MCF 10A (cell line): ENCODE data around the gene TTLL13. TPM values are rescaled to one million over a fixed set of nuclear protein-coding genes. Genes with fewer than 3 reads are reported as not detected.
"Not testable (repeated sequence)": the region's sequence is repeated elsewhere in the genome, so short reads cannot be mapped to it uniquely, and the experiment has no call there.

Experiments
- BruUV-seq: library from RNA; stranded (reverse); fragments of 400-500 nt; replicated peaks from 2 replicates; lab custom pipeline; 2021; lab: Mats Ljungman, UMichigan
- CTCF ChIA-PET: fragments of 300-600 bp; sonication (Branson Sonifier 250); formaldehyde crosslinking; extraction: SDS; loops from one replicate; lab custom pipeline; 2021; ENCODE audit warnings: antibody characterized with exemption, inconsistent platforms; lab: Yijun Ruan, JAX
- POLR2A ChIA-PET: fragments of 300-600, 350-650 bp; sonication (Branson Sonifier 250); formaldehyde crosslinking; extraction: SDS; loops from one replicate; lab custom pipeline; 2020; ENCODE audit warnings: antibody characterized with exemption, inconsistent platforms; lab: Yijun Ruan, JAX
- DNase-seq: peaks from one replicate; pipeline ENCODE4 v3.0.0-alpha.2; 2018; ENCODE audit not compliant: unreplicated experiment
- H3K27ac Mint-ChIP-seq: one replicate; pipeline ENCODE4 v1.8.0; 2022; ENCODE audit warnings: mild to moderate bottlenecking, low read depth, mixed read lengths; ENCODE audit not compliant: unreplicated experiment
- H3K27me3 Mint-ChIP-seq: one replicate; pipeline ENCODE4 v1.8.0; 2022; ENCODE audit warnings: mixed read lengths; ENCODE audit not compliant: insufficient read depth, unreplicated experiment
- H3K36me3 Mint-ChIP-seq: one replicate; pipeline ENCODE4 v1.8.0; 2022; ENCODE audit warnings: mild to moderate bottlenecking, moderate library complexity, mixed read lengths; ENCODE audit not compliant: insufficient read depth, unreplicated experiment
- H3K4me1 Mint-ChIP-seq: one replicate; pipeline ENCODE4 v1.8.0; 2022; ENCODE audit warnings: mixed read lengths; ENCODE audit not compliant: insufficient read depth, unreplicated experiment
- H3K4me3 Mint-ChIP-seq: one replicate; pipeline ENCODE4 v1.8.0; 2022; ENCODE audit warnings: mild to moderate bottlenecking, moderate library complexity, mixed read lengths; ENCODE audit not compliant: unreplicated experiment
- H3K9me3 Mint-ChIP-seq: one replicate; pipeline ENCODE4 v1.8.0; 2022; ENCODE audit warnings: mixed read lengths; ENCODE audit not compliant: unreplicated experiment
- CTCF ChIP-seq: fragments of 200-600 bp; IDR thresholded peaks from one replicate; pipeline ENCODE4 v1.8.0; 2022; ENCODE audit warnings: antibody characterized with exemption, mild to moderate bottlenecking; ENCODE audit not compliant: unreplicated experiment
- intact Hi-C: fragments of 100-400 bp; cut with micrococcal nuclease; formaldehyde crosslinking; loops from 2 replicates; pipeline ENCODE4 v1.14.1; 2022
- total RNA-seq: library from RNA; stranded (reverse); gene quantifications from 2 replicates; pipeline ENCODE4 v1.2.3, GENCODE V29; 2022

TTLL13 gene
- total RNA-seq, 1 experiment from 2014 or later = not detected

GRCh38 chr15:90257776-90258175 lies 8.4 kb downstream of the TTLL13 start:
- no peak for DNase-seq
- Mint-ChIP-seq H3K4me1 (peaks cover 9% of the 10 kb centered on the region), H3K27me3 (no peaks in the 10 kb centered on the region), H3K36me3 (no peaks in the 10 kb centered on the region), H3K4me3 (no peak overlapping the region), H3K9me3 (no peaks in the 10 kb centered on the region), H3K27ac (no peak overlapping the region)
- intact Hi-C loops = no loop called here
- TF ChIP-seq CTCF = no peak
- no TSS peak for BruUV-seq
- POLR2A ChIA-PET = interaction anchor here (1.0 kb wide), 1 partner anchor 10 kb away, joined by 3 read pairs; no protein-coding TSS in a partner anchor
- CTCF ChIA-PET = interaction anchor here (0.6 kb wide), 1 partner anchor 1013 kb away, joined by 4 read pairs; no protein-coding TSS in a partner anchor

- ChIA-PET POLR2A (interaction anchor here (0.6 to 1.1 kb wide), 2 partner anchors 10 to 47 kb away, joined by 3 read pairs; partner anchors contain the start of gene TTLL13), CTCF (no interaction called here)
- Mint-ChIP-seq H3K27ac (no peak overlapping the region), H3K27me3 (no peaks in the 10 kb centered on the region), H3K4me1 (peaks cover 10% of the 10 kb centered on the region), H3K4me3 (no peak overlapping the region), H3K9me3 (no peaks in the 10 kb centered on the region), H3K36me3 (no peaks in the 10 kb centered on the region)
- intact Hi-C loops = no loop called here
- DNase-seq = no peak
- no peak for TF ChIP-seq CTCF
- BruUV-seq = no TSS peak
These were observed 10.2 kb downstream of the TTLL13 start for GRCh38 chr15:90259524-90259923.

- BruUV-seq, intact Hi-C loops, DNase-seq, H3K36me3 Mint-ChIP-seq, H3K9me3 Mint-ChIP-seq, H3K27me3 Mint-ChIP-seq, H3K27ac Mint-ChIP-seq, H3K4me3 Mint-ChIP-seq: not testable (repeated sequence)
- CTCF ChIA-PET = interaction anchor here (0.6 to 2.7 kb wide), 4 partner anchors 9 to 344 kb away, joined by 3 to 15 read pairs (median 4); partner anchors contain the start of gene TTLL13
- H3K4me1 Mint-ChIP-seq = peaks cover 15% of the 10 kb centered on the region
- POLR2A ChIA-PET = interaction anchor here (0.5 to 3.7 kb wide), 3 partner anchors 11 to 27 kb away, joined by 3 to 33 read pairs (median 18); partner anchors contain the start of genes CIB1, GDPGP1 and TTLL13
These were observed 11.4 kb downstream of the TTLL13 start for GRCh38 chr15:90260731-90261130.

GRCh38 chr15:90261811-90262210 lies 12.5 kb downstream of the TTLL13 start:
- TF ChIP-seq CTCF = no peak
- H3K27ac Mint-ChIP-seq = no peak overlapping the region
- H3K27me3 Mint-ChIP-seq = no peaks in the 10 kb centered on the region
- BruUV-seq = no TSS peak
- no peaks in the 10 kb centered on the region for H3K9me3 Mint-ChIP-seq
- intact Hi-C loops = no loop called here
- ChIA-PET POLR2A (interaction anchor here (0.6 to 3.7 kb wide), 10 partner anchors 12 to 598 kb away, joined by 3 to 33 read pairs (median 4); partner anchors contain the start of genes BLM, CIB1, GDPGP1 and TTLL13), CTCF (interaction anchor here (0.6 to 2.7 kb wide), 5 partner anchors 11 to 70 kb away, joined by 3 to 15 read pairs (median 4); partner anchors contain the start of gene TTLL13)
- peak; percentile 89 for DNase-seq
- no peaks in the 10 kb centered on the region for H3K36me3 Mint-ChIP-seq
- H3K4me1 Mint-ChIP-seq = peaks cover 15% of the 10 kb centered on the region
- no peak overlapping the region for H3K4me3 Mint-ChIP-seq
